GM12864 (cell line): ENCODE measurements around the gene MSLN.

Source experiments
- DNase-seq: peaks from one replicate; pipeline ENCODE4 v3.0.0-alpha.2; 2011; ENCODE audit warnings: low read depth
- H3K4me3 ChIP-seq: 2 replicates; pipeline ENCODE4 v1.5.1; 2011; ENCODE audit warnings: mild to moderate bottlenecking, low read depth, low read length, control low read depth
- TF ChIP-seq, protein P1 (sequence below): IDR thresholded peaks from 2 replicates; pipeline ENCODE4 v1.5.1; 2011; ENCODE audit warnings: low read depth, mild to moderate bottlenecking, moderate library complexity, low read length, control low read depth, inconsistent platforms; ENCODE audit errors: missing control alignments

The MSLN gene

DNA sequence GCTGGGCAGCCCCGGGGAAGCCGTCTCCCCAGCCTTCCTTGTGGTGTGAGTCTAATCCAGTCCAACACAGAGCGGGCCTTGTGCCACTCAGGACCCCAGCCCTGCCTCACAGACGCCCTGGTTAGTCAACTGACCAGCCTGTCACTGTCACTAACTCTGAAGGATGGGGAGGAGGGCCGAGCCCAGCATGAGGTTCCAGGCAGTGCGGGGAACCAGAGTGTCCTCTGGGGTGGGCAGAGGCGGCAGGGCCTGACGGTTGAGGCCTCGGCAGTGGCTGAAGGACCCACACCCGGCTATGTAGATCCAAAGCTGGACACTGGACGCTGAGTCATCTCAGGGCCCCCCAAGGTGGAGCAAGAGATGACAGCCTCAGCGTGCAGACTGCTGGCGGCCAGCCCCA, 19.0 kb downstream of the MSLN start:
- no peak overlapping the region for H3K4me3 ChIP-seq
- TF ChIP-seq, protein P1, sequence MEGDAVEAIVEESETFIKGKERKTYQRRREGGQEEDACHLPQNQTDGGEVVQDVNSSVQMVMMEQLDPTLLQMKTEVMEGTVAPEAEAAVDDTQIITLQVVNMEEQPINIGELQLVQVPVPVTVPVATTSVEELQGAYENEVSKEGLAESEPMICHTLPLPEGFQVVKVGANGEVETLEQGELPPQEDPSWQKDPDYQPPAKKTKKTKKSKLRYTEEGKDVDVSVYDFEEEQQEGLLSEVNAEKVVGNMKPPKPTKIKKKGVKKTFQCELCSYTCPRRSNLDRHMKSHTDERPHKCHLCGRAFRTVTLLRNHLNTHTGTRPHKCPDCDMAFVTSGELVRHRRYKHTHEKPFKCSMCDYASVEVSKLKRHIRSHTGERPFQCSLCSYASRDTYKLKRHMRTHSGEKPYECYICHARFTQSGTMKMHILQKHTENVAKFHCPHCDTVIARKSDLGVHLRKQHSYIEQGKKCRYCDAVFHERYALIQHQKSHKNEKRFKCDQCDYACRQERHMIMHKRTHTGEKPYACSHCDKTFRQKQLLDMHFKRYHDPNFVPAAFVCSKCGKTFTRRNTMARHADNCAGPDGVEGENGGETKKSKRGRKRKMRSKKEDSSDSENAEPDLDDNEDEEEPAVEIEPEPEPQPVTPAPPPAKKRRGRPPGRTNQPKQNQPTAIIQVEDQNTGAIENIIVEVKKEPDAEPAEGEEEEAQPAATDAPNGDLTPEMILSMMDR, result no peak
- no peak for DNase-seq

DNA sequence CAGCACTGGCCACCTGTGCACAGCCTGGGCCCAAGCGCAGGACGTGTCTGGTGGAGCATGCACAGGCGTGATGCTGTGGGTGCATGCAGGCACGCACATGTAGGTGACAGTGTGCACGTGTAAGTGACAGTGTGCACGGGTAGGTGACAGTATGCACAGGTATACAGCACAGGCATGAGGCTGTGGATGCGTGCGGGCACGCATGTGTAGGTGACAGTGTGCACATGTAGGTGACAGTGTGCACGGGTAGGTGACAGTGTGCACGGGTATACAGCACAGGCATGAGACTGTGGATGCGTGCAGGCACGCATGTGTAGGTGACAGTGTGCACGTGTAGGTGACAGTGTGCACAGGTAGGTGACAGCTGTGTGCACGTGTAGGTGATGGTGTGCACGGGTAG, 19.8 kb downstream of the MSLN start:
- no peak for DNase-seq
- TF ChIP-seq, protein P1, result no peak
- no peak overlapping the region for H3K4me3 ChIP-seq

DNA sequence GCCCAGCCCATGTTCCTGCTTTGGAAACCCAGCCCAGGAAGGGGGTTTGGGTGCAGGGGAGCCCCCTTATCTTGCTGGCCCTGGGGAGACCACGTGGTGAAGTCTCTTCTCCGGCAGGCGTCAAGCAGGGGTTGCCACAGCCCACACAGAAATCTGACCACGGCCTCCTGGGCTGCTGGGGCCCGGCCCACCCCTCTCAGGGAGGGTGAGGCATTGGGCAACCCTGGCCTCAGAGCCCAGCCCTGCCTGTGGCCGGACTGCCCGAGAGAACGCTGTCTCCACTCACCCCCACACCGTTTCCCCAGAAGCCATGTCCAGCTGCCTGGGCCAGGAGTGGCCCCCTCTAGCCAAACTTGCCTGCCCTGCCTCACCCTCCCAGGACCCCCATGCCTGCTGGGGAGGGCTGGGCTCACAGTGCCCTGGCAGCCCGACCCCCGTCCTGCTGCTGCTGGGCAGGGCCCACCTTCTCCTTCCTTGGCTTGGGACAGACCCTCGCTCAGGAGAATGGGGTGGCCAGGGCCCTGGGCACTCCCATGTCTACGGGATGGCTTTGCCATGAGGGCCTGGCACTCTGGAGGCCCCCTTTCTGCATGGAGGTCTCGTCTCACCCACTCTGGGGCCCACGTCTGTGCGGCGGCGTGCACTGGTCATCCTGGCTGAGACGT, 20.9 kb downstream of the MSLN start:
- DNase-seq, result no peak
- TF ChIP-seq, protein P1, result no peak
- no peak overlapping the region for H3K4me3 ChIP-seq

DNA sequence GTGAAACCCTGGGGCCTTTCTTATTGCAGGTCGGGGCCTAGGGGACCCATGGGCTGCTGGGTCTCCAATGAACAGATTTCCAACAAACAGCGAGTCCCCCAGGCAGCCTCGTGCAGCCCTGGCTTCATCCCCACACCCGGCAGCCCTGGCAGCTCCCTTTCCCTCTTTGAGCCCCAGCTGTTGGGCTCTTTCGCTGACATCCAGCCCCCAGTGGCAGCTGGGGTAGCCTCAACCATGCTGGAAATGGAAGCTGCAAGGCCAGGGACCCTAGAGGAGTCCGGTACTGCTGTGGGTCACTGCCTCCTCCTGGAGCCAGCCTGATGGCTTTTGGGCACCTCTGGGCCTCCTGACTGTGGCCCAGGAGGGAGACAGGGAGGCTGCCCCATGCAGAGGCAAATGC, 21.7 kb downstream of the MSLN start:
- H3K4me3 ChIP-seq, result no peak overlapping the region
- TF ChIP-seq, protein P1, result no peak
- no peak for DNase-seq

DNA sequence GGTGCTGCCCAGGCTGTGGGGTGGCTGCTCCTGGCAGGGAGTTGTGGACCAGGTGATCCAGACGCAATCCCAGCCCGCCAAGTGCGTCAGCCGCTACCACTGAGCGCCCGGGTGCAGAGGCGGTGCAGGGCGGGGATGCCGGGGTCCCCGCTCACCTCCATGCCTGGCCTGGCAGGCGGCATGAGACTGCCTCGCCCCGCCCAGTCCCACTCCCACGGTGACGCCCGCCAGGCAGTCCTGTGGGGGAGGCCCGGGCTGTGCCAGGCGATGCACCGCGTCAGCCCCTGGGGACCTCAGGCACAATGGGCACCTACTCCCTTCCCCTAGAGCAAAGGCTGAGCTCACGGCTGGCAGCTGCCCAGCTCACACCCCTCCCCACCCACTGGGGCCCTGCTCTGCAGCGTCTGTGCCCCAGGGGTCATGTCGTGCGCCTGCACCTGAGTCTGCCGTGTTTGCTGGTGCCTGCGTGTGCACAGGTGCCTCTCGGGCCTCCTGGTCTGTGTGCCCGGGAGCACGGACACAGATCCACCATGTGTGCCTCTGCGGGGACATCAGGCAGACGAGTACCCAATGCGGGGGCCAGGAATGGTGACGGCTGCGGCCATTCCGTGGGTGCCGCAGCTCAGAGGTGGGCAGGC, 22.4 kb downstream of the MSLN start:
- no peak for DNase-seq
- H3K4me3 ChIP-seq, result no peak overlapping the region
- TF ChIP-seq, protein P1, result no peak

DNA sequence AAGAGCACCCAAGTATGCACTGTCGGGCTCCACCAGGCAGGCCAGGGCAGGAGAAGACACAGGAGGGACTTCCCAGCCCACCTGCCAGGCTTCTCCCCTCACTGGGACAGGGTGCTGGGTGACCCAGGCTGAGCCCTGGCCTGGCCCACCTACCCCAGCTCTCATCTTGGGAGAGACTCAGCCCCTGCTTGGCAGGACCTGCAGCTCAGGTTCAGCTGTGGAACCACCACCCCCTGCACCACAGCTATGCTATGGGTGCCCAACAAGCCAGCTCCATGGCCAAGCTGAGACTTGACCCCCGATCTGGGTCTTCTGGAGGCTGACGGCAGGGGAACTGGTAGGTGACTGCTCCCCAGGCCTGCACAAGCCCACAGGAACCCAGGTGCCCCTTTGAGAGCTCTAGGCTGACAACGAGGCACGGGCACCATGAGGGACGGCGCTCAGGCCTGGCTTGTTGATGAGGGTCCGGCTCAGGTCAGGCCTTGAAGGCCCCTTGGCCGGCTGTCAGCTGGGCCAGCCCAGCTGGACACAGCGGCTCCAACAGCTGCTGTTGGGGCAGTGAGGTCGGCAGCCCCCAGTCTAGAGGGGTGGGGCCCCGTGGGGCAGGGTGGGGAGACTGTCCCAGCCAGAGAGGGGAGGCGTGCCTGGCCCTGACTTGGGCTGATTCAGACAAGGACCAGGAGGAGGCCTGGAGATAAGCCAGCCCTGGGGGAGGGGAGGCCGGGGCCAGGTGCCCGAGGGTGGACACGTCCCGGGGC, 23.0 kb downstream of the MSLN start:
- TF ChIP-seq, protein P1, result no peak
- DNase-seq, result no peak

More for the DNA sequence above, 23.0 kb downstream of the MSLN start:
- H3K4me3 ChIP-seq, result no peak overlapping the region
